ENCODE results near the gene TAS2R14.

The TAS2R14 gene, protein sequence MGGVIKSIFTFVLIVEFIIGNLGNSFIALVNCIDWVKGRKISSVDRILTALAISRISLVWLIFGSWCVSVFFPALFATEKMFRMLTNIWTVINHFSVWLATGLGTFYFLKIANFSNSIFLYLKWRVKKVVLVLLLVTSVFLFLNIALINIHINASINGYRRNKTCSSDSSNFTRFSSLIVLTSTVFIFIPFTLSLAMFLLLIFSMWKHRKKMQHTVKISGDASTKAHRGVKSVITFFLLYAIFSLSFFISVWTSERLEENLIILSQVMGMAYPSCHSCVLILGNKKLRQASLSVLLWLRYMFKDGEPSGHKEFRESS

DNA sequence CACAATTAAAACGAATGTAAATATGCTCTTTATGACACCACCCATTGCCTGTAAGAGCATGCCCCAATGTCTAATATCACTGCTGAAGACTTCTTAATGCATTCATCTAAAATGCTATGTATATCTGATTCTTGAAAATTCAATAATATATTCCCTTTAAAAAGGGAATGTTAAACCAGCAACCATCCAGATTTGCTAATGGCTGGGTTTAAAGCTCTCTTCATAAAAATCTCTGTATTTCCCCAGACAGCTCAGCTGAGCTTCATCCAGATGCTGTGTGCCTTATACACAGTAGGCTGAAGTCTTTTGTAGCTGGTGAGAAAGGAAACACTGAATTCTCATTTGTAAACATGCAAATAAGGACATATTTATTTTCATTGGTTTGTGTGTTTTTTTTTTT, at the start of gene TAS2R14:
Gene TAS2R14, minus strand, starts transcription at position 101 of the 400 bp plus-strand sequence. Its CDS starts 56 bp downstream, at position 45.
- DNase-seq = no peak

GRCh38 chr12:10986812-10987211, 47.7 kb upstream of the TAS2R14 start, which contains the start of gene TAS2R50:
TSS of gene TAS2R50 (minus strand) at chr12:10986912. CDS start at chr12:10986860, 52 bp downstream.
- DNase-seq = no peak

DNA sequence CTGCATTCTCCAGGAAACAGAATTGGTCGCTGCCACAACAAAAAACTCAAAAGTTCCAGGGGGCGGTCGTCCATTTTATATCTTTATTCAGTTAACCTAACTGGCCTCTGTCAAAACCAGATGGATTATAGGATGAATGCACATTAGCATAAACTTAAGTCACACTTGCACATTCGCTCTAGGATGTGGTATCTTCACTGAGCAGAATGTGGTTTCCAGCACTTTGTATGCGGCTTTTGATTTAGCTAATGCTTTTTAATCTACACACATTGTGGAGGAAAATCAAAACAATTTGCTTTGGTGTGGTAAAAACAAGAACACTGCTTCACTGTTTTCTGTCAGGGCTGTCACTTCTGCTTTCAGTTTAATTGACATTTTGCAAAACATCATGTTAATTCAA, 43.2 kb upstream of the TAS2R14 start:
- DNase-seq = no peak

- no peak for DNase-seq
These were observed 35.9 kb upstream of the TAS2R14 start for GRCh38 chr12:10974965-10975364.

DNA sequence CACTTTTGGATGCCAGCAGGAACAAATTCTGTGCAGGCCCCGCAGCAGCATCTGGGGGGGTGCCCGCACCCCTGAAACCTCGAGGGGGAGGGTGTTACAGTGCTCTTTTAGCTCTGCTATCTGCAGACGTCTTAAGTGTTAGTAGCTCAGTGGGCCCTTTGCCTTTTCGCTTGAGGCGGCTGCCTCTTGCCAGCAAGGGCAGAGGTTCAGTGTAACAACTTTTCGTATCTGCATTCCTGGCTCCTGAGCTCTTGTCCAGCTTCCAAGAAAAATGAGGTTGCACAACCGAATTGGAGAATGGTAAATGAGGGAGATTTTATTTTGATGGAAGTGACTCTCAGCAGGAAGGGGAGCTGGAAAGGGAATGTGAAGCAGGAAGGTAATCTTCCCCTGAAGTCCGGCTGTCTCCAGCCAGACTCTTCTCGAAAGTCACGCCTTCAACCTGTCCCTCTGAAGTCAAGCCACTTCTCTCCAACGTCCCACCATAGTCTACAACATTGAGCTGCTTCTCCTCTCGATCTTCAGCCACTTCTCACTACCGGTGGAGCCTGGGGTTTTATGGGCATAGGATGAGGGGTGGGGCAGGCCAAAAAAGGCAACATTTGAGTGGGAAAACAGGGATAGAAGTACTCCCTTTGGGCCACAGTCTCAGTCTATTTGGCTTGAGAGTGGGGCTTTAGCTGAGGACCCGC, 29.8 kb upstream of the TAS2R14 start:
- no peak for DNase-seq

- no peak for DNase-seq
These were observed 28.3 kb upstream of the TAS2R14 start for GRCh38 chr12:10967409-10967808.

- no peak for DNase-seq
These were observed 27.3 kb upstream of the TAS2R14 start for GRCh38 chr12:10966314-10966713.

DNA sequence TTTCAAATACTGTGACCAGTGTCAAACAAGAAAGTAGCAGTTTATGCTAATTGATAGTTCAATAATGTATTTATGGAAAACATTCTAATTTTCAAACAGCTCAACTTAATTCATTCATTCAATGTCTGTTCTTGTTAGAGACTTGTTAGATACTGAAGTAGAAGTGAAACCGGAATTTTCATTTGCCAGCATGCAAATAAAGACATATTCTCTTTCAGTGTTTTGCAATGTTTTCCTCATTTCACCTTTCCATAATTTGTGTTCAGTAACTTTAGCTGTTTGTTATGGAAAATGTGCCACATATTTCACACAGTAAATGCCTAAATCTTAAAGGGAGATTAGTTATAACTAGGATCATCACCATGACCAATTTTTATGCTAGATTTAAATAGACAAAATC, 26.4 kb upstream of the TAS2R14 start:
- DNase-seq = no peak

GRCh38 chr12:10960211-10960610, 21.1 kb upstream of the TAS2R14 start:
- DNase-seq = no peak

DNA sequence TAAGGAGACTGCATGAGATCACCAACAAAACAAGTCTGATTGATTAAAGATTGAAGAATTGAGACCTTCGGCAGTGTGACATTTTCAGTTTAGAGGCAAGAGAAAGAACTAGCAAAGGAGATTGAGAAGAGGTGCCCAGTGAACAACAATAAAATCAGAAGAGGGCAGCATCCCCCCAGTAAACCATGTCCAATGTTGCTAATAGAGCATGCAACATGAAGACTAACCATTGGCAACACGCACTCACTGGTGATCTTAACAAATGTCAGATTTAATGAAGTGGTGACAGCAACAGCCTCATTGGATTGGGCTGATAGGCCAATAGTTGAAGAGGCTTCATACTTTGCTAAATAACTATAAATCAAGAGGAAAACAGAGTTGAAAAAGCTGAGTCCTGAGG, 20.7 kb upstream of the TAS2R14 start:
- no peak for DNase-seq

- DNase-seq = no peak
These were observed 18.7 kb upstream of the TAS2R14 start for GRCh38 chr12:10957741-10958140.

DNA sequence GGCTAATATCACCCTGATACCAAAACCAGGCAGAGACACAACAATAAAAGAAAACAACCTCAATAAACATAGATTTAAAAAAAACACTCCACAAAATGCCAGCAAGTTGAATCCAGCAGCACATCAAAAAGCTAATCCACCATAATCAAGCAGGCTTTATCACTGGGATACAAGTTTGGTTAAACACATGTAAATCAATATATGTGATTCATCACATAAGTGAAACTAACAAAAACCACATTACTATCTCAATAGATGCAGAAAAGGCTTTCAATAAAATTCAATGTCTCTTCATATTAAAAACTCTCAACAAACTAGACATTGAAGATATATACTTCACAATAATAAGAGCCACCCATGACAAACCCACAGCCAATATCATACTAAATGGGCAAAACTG, 17.0 kb upstream of the TAS2R14 start:
- DNase-seq = no peak

DNA sequence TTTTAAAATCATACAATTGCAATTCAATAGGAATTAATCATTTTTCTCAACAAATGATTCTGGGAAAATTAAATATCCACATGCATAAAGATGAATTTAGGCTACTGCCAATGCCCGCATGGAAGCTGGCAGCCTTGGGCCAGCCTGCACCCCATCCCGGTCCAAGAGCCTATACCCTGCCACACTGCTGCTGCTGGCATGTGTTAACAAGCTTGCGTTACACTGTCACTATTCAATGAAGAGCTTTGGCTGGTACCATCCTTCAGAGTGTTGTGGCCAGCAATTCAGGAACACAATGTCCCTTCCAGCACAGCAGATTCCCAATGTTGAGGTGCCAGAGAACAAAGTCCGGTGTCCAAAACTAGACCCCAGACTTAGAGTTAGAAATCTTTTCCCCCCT, 13.6 kb upstream of the TAS2R14 start:
- DNase-seq = no peak

DNA sequence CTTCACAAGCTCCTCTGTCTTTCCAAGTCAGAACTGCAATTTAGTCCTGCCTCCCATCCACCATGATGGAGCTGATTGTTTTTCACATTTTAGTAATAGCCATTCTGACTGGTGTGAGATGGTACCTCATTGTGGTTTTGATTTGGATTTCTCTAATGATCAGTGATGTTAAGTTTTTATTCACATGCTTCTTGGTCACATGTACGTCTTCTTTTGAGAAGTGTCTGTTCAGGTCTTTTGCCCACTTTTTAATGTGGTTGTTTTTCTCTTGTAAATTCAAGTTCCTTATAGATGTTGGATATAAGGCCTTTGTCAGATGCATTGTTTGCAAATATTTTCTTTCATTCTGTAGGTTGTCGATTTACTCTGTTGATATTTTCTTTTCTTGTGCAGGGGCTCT, 4.1 kb upstream of the TAS2R14 start:
- no peak for DNase-seq

GRCh38 chr12:10941916-10942607, 3.0 kb upstream of the TAS2R14 start:
- no peak for DNase-seq

DNA sequence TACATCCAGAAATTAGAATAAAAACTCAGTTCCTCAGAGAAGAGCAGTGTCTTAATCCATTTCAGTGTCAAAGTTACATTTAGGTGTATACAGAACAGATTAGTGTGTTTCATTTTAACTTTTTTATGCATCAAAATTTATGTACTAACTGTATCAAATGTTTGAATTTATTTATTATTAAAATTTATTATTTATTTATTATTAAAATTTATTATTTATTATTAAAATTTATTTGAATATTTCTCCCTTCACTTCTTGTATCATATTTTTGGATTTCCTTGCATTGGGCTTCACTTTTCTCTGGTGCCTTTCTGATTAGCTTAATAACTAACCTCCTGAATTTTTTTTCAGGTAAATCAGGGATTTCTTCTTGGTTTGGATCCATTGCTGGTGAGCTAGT, 2.3 kb upstream of the TAS2R14 start:
- no peak for DNase-seq

DNA sequence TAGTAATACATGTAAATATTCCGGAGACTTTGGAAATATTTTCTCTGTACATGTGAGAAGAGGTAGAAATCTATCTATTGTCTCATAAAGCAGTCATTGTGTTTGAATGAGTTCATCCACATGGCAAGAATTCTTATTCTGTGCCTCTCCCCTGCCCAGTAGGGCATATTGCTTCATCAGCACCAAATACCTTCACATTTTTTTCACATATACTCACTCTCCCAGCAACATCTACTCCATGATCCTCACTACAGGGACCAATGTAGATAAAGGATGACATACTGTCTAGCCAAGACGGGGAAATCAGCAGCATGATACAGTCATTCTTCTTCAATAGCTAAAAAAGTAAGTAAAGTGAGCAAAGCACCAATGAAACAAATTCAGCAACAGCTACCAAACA, 1.3 kb upstream of the TAS2R14 start:
- no peak for DNase-seq

DNA sequence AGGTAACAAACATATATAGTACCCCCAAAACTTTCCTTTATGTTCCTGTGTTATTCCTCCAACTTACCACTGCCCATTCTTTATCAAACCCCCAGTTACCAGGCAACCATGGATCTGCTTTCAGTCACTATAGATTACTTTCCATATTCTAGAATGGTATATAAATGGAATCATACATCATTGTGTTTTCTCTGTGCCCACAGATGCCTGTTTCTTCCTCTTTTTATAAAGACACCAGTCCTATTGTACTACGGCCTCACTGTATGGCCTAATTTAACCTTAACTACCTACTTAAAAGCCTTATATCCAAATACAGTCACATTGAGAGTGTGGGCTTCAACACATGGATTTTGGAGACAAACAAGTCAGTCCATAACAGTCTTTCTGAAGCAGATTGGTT, 2.6 kb downstream of the TAS2R14 start:
- no peak for DNase-seq

- DNase-seq = no peak
These were observed 10.2 kb downstream of the TAS2R14 start, which contains the start of gene PRH2 for GRCh38 chr12:10928746-10929286. TSS of gene PRH2 (plus strand) at chr12:10929236. CDS start at chr12:10929274, 38 bp downstream.

- no peak for DNase-seq
These were observed 12.8 kb downstream of the TAS2R14 start for GRCh38 chr12:10926269-10926668.

DNA sequence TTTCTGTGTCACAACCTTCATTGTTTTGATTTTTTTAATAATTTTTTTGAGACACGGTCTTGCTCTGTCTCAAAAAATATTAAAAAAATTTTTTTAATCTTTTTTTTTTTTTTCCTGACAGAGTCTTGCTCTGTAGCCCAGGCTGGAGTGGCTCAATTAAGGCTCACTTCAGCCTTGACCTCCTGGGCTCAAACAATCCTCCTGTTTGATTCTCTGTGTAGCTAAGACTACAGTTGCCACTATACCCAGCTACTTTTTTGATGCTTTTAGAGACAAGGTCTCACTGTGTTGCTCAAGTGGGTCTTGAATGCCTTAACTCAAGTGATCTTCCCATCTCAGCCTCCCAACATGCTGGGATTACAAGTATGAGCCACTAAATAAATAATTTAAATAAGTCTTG, 19.3 kb downstream of the TAS2R14 start:
- DNase-seq = no peak

DNA sequence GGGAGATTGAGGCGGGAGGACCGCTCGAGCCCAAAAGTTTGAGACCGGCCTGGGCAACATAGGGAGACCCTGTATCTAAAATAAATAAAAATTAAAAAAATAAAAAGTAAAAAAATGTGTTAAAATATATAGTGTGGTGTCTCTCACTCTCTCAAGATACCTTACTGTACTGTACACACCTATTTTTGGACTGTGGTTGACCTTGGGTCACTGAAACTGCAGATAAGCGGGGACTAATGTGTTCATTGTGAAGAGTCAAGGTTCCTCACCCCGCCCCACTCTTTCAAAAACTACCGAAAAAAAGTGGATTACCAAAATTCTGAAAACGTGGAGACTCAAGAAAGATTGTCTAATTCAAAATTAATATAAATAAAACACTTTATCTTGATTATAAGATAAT, 28.7 kb downstream of the TAS2R14 start:
- no peak for DNase-seq

DNA sequence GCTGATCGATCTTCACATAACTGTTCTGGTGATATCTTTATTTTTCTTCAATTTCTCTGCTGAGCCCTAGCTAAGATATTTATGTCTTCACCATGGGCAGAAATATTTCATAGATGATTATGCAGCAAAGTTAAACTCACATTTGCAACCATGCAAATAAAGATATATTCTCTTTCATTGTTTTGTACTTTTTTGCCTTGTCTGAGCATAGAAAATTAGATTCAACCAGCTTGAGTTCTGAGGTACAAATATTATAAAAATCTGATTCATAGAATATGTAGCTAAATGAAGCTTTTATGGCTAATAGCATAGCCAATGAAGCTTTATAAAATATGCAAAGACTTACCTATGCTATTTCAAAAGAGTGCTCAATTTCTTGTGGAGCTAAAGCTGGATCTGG, 29.6 kb downstream of the TAS2R14 start, which contains the start of gene TAS2R13:
Gene TAS2R13, minus strand, starts transcription at position 101 of the 400 bp plus-strand sequence. CDS start 264 bp downstream, outside the sequence.
- no peak for DNase-seq

Measured in cortex of kidney (tissue), 1 donor.